OCI-LY3 (cell line): ENCODE results near the gene PGS1.

Experiments
- EZH2phosphoT487 ChIP-seq: fragments of 200-600 bp; shearing (Covaris generic); IDR thresholded peaks from 2 replicates; pipeline ENCODE4 v1.6.1; 2018; ENCODE audit warnings: antibody characterized with exemption, mixed run types, low read depth
- TF ChIP-seq, protein P1 (sequence below): fragments of 200-600, 300-600 bp; sonication (generic); IDR thresholded peaks from 2 replicates; pipeline ENCODE4 v1.5.1; 2014; ENCODE audit warnings: antibody characterized with exemption, low read length, low read depth

DNA sequence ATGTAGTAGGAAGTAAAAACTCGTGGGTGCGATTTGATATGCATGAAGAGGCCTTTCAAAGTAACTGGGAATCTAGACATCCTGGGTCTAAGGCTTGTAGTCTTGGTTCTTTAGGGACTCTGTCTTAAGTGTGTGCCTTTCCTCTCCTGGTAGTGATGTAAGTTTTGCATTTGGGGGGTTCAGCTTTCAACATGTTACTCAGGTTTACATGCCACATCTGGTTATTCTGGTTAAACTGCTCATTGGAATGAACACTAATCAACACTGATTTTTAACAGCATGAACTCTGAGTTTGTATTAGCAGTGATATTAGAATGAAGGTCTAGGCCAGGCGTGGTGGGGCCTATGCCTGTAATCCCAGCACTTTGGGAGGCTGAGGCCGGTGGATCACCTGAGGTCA lies 15.1 kb downstream of the PGS1 start:
- TF ChIP-seq, protein P1, sequence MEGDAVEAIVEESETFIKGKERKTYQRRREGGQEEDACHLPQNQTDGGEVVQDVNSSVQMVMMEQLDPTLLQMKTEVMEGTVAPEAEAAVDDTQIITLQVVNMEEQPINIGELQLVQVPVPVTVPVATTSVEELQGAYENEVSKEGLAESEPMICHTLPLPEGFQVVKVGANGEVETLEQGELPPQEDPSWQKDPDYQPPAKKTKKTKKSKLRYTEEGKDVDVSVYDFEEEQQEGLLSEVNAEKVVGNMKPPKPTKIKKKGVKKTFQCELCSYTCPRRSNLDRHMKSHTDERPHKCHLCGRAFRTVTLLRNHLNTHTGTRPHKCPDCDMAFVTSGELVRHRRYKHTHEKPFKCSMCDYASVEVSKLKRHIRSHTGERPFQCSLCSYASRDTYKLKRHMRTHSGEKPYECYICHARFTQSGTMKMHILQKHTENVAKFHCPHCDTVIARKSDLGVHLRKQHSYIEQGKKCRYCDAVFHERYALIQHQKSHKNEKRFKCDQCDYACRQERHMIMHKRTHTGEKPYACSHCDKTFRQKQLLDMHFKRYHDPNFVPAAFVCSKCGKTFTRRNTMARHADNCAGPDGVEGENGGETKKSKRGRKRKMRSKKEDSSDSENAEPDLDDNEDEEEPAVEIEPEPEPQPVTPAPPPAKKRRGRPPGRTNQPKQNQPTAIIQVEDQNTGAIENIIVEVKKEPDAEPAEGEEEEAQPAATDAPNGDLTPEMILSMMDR: no peak
- TF ChIP-seq EZH2phosphoT487: no peak
